HG02852 (cell line): ENCODE results near the gene SS18.

Experiments
- ATAC-seq: cut with Tn5 transposase; IDR thresholded peaks from one replicate; pipeline ENCODE4 v1.9.1; 2021; ENCODE audit warnings: mild to moderate bottlenecking, moderate library complexity; ENCODE audit not compliant: unreplicated experiment

The SS18 gene

GRCh38 chr18:26073758-26074157, 16.7 kb downstream of the SS18 start:
- no peak for ATAC-seq

- no peak for ATAC-seq
Measured at GRCh38 chr18:26071725-26072124, 18.7 kb downstream of the SS18 start.

- ATAC-seq = no peak
Measured at GRCh38 chr18:26071020-26071419, 19.4 kb downstream of the SS18 start.

- no peak for ATAC-seq
Measured at GRCh38 chr18:26059357-26059756, 31.1 kb downstream of the SS18 start.

GRCh38 chr18:26057344-26057773, 33.1 kb downstream of the SS18 start:
- ATAC-seq = no peak

- no peak for ATAC-seq
Measured at GRCh38 chr18:26056291-26056690, 34.1 kb downstream of the SS18 start.

GRCh38 chr18:26052505-26052904, 37.9 kb downstream of the SS18 start:
- ATAC-seq = no peak

GRCh38 chr18:26051843-26052242, 38.6 kb downstream of the SS18 start:
- no peak for ATAC-seq

- ATAC-seq = no peak
Measured at GRCh38 chr18:26046419-26047077, 43.9 kb downstream of the SS18 start.

GRCh38 chr18:26044807-26045206, 45.6 kb downstream of the SS18 start:
- no peak for ATAC-seq

GRCh38 chr18:26040051-26040656, 50.3 kb downstream of the SS18 start:
- no peak for ATAC-seq

GRCh38 chr18:26039203-26039602, 51.2 kb downstream of the SS18 start:
- no peak for ATAC-seq

- ATAC-seq = no peak
Measured at GRCh38 chr18:26036635-26037034, 53.8 kb downstream of the SS18 start.

- no peak for ATAC-seq
Measured at GRCh38 chr18:26034850-26035497, 55.4 kb downstream of the SS18 start.

GRCh38 chr18:26022585-26022984, 67.8 kb downstream of the SS18 start:
- no peak for ATAC-seq

- no peak for ATAC-seq
Measured at GRCh38 chr18:26021061-26021754, 69.2 kb downstream of the SS18 start.

GRCh38 chr18:26017929-26018328, 72.5 kb downstream of the SS18 start:
- no peak for ATAC-seq

GRCh38 chr18:26014462-26014861, 76.0 kb downstream of the SS18 start:
- ATAC-seq = no peak

GRCh38 chr18:26008619-26009018, 81.8 kb downstream of the SS18 start:
- ATAC-seq = no peak

GRCh38 chr18:26008096-26008495, 82.3 kb downstream of the SS18 start:
- no peak for ATAC-seq

- ATAC-seq = no peak
Measured at GRCh38 chr18:26005950-26006349, 84.5 kb downstream of the SS18 start.

GRCh38 chr18:26004832-26005231, 85.6 kb downstream of the SS18 start:
- no peak for ATAC-seq
